HEK293T (cell line): ENCODE results near the gene PIAS4.

Experiments
- ARNT ChIP-seq: fragments of 450-650 bp; IDR thresholded peaks from 2 replicates; pipeline ENCODE4 v1.6.1; 2017; ENCODE audit warnings: mild to moderate bottlenecking
- BHLHE40 ChIP-seq: fragments of 450-650 bp; IDR thresholded peaks from 2 replicates; pipeline ENCODE4 v1.6.1; 2016; ENCODE audit warnings: mild to moderate bottlenecking, moderate library complexity, borderline replicate concordance
- CTBP1 ChIP-seq: fragments of 450-650 bp; IDR thresholded peaks from 2 replicates; pipeline ENCODE4 v1.6.1; 2016; ENCODE audit warnings: borderline replicate concordance
- ELF4 ChIP-seq: fragments of 450-650 bp; IDR thresholded peaks from 2 replicates; pipeline ENCODE4 v1.6.1; 2017; ENCODE audit warnings: antibody characterized with exemption
- FOXA1 ChIP-seq: fragments of 450-650 bp; IDR thresholded peaks from 2 replicates; pipeline ENCODE4 v1.6.1; 2016; ENCODE audit warnings: mild to moderate bottlenecking
- FOXK2 ChIP-seq: fragments of 450-650 bp; IDR thresholded peaks from 2 replicates; pipeline ENCODE4 v1.6.1; 2016; ENCODE audit warnings: mild to moderate bottlenecking
- FOXM1 ChIP-seq: fragments of 450-650 bp; IDR thresholded peaks from 2 replicates; pipeline ENCODE4 v1.6.1; 2017; ENCODE audit warnings: mild to moderate bottlenecking, borderline replicate concordance
- L3MBTL2 ChIP-seq: fragments of 450-650 bp; conservative IDR thresholded peaks from 2 replicates; pipeline ENCODE4 v1.6.1; 2016; ENCODE audit warnings: mild to moderate bottlenecking
- NFRKB ChIP-seq: fragments of 450-650 bp; IDR thresholded peaks from 2 replicates; pipeline ENCODE4 v1.6.1; 2016; ENCODE audit warnings: mild to moderate bottlenecking, moderate library complexity
- PKNOX1 ChIP-seq: fragments of 450-650 bp; IDR thresholded peaks from 2 replicates; pipeline ENCODE4 v1.6.1; 2016
- SP1 ChIP-seq: fragments of 450-650 bp; IDR thresholded peaks from 2 replicates; pipeline ENCODE4 v1.6.1; 2017
- SUZ12 ChIP-seq: fragments of 450-650 bp; IDR thresholded peaks from 2 replicates; pipeline ENCODE4 v1.6.1; 2016; ENCODE audit warnings: mild to moderate bottlenecking
- TARDBP ChIP-seq: fragments of 450-650 bp; IDR thresholded peaks from 2 replicates; pipeline ENCODE4 v1.6.1; 2016
- ZNF384 ChIP-seq: fragments of 450-650 bp; IDR thresholded peaks from 2 replicates; pipeline ENCODE4 v1.6.1; 2016

GRCh38 chr19:3979289-3979673 lies 28.3 kb upstream of the PIAS4 start:
- no peak for TF ChIP-seq FOXK2
- TF ChIP-seq NFRKB: no peak
- no peak for TF ChIP-seq FOXA1
- no peak for TF ChIP-seq SP1
- TF ChIP-seq SUZ12: no peak
- no peak for TF ChIP-seq ELF4
- no peak for TF ChIP-seq L3MBTL2
- TF ChIP-seq ARNT: no peak
- TF ChIP-seq CTBP1: no peak
- no peak for TF ChIP-seq FOXM1
- TF ChIP-seq BHLHE40: no peak
- no peak for TF ChIP-seq PKNOX1
- no peak for TF ChIP-seq ZNF384
- TF ChIP-seq TARDBP: no peak
